ENCODE data around the gene RALGAPA1. TPM values are rescaled to one million over a fixed set of nuclear protein-coding genes. Genes with fewer than 3 reads are reported as not detected.
"Not testable (repeated sequence)": the region's sequence is repeated elsewhere in the genome, so short reads cannot be mapped to it uniquely, and the experiment has no call there.

RALGAPA1 gene
- total and polyA plus RNA-seq, 8 donors, result 6.0 to 482 (median 128) TPM

DNA sequence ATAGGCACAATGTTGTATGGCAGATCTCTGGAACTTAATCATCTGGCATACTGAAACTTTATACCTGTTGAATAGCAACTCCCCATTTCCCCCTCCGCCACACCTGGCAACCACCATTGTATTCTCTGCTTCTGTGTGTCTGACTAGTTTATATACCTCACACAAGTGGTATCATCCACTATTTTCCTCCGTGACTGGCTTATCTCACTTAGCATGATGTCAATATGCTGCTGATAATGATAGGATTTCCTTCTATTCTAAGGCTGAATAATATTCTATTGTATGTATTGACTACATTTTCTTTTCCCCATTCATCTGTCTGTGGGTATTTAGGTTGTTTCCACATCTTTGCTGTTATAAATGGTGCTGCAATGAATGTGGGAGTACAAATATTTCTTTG is 38.5 kb upstream of the RALGAPA1 start:
- Histone ChIP-seq H3K27me3 (no peaks in the 10 kb centered on the region), H3K4me1 (no peaks in the 10 kb centered on the region), H3K36me3 (peaks cover 0 to 82% (median 70%) of the 10 kb centered on the region in 4 donors), H3K27ac (no peak overlapping the region), H3K9me3 (peaks cover 0 to 16% (median 3%) of the 10 kb centered on the region in 4 donors), H3K4me3 (no peak overlapping the region)
- 68 to 78% (median 68%) methylated on average over 2 of the region's 2 CpGs for WGBS, 5 donors
- intact Hi-C loops (cut with DNase I; ENCODE audit: low total_unique reads), result no loop called here
- TF ChIP-seq POLR2A (IDR thresholded peaks at IDR 0.05), result no peak
- DNase-seq, result no peak

DNA sequence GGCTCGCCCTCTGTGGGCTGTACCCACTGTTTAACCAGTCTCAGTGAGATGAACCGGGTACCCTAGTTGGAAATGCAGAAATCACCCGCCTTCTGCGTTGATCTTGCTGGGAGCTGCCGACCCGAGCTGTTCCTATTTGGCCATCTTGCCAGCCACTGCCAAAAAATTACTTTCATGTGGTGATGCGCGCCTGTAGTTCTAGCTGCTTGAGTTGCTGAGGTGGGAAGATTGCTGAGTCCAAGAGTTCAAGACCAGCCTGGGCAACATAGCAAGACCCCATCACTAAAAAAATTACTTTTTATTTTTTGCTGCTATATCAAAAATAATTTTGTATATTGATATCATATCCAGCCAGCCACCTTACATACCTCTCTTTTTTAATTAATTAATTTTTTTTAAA is 35.4 kb upstream of the RALGAPA1 start:
- 96 to 98% (median 98%) methylated on average over 7 to 8 of the region's 8 CpGs for WGBS, 5 donors

DNA sequence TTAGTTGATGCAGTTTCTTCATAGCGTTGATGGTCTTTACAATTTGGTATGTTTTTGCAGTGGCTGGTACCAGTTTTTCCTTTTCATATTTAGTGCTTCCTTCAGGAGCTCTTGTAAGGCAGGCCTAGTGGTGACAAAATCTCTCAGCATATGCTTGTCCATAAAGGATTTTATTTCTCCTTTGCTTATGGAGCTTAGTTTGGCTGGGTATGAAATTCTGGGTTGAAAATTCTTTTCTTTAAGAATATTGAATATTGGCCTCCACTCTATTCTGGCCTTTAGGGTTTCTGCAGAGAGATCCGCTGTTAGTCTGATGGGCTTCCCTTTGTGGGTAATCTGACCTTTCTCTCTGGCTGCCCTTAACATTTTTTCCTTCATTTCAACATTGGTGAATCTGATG is 33.1 kb upstream of the RALGAPA1 start:
- intact Hi-C loops (cut with DNase I; ENCODE audit: low total_unique reads); H3K4me3 ChIP-seq; H3K27me3 ChIP-seq; H3K27ac ChIP-seq; DNase-seq; H3K4me1 ChIP-seq: not testable (repeated sequence)
- 97 to 100% (median 98%) methylated on average over 2 of the region's 2 CpGs for WGBS, 5 donors
- peaks cover 6 to 26% (median 14%) of the 10 kb centered on the region in 4 donors for H3K9me3 ChIP-seq
- H3K36me3 ChIP-seq, result peaks cover 14 to 94% (median 83%) of the 10 kb centered on the region in 4 donors

More for the DNA sequence above, 35.4 kb upstream of the RALGAPA1 start:
- Histone ChIP-seq H3K4me3 (no peak overlapping the region), H3K9me3 (peaks cover 0 to 26% (median 14%) of the 10 kb centered on the region in 4 donors), H3K27me3 (no peaks in the 10 kb centered on the region), H3K4me1 (no peaks in the 10 kb centered on the region), H3K36me3 (peaks cover 6 to 94% (median 78%) of the 10 kb centered on the region in 4 donors), H3K27ac (no peak overlapping the region)
- DNase-seq, result no peak
- TF ChIP-seq POLR2AphosphoS5 (IDR thresholded peaks at IDR 0.05), result no peak
- TF ChIP-seq EP300 (IDR thresholded peaks at IDR 0.05), result no peak
- TF ChIP-seq, protein P1, sequence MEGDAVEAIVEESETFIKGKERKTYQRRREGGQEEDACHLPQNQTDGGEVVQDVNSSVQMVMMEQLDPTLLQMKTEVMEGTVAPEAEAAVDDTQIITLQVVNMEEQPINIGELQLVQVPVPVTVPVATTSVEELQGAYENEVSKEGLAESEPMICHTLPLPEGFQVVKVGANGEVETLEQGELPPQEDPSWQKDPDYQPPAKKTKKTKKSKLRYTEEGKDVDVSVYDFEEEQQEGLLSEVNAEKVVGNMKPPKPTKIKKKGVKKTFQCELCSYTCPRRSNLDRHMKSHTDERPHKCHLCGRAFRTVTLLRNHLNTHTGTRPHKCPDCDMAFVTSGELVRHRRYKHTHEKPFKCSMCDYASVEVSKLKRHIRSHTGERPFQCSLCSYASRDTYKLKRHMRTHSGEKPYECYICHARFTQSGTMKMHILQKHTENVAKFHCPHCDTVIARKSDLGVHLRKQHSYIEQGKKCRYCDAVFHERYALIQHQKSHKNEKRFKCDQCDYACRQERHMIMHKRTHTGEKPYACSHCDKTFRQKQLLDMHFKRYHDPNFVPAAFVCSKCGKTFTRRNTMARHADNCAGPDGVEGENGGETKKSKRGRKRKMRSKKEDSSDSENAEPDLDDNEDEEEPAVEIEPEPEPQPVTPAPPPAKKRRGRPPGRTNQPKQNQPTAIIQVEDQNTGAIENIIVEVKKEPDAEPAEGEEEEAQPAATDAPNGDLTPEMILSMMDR (IDR thresholded peaks at IDR 0.05), result no peak
- no peak for TF ChIP-seq POLR2A (IDR thresholded peaks at IDR 0.05)
- intact Hi-C loops (cut with DNase I; ENCODE audit: low total_unique reads), result no loop called here

DNA sequence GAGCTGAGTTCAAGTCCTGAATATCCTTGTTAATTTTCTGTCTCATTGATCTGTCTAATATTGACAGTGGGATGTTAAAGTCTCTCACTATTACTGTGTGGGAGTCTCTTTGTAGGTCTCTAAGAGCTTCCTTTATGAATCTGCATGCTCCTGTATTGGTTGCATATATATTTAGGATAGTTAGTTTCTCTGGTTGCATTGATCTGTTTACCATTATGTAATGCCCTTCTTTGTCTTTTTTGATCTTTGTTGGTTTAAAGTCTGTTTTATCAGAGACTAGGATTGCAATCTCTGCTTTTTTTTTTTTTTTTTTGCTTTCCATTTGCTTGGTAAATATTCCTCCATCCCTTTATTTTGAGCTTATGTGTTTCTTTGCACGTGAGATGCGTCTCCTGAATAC is 32.6 kb upstream of the RALGAPA1 start:
- peaks cover 14 to 95% (median 85%) of the 10 kb centered on the region in 4 donors for H3K36me3 ChIP-seq
- peaks cover 6 to 26% (median 14%) of the 10 kb centered on the region in 4 donors for H3K9me3 ChIP-seq
- H3K4me3 ChIP-seq; H3K4me1 ChIP-seq; intact Hi-C loops (cut with DNase I; ENCODE audit: low total_unique reads); H3K27me3 ChIP-seq; H3K27ac ChIP-seq; DNase-seq: not testable (repeated sequence)
- WGBS, 5 donors, result 96 to 100% (median 97%) methylated on average over 2 of the region's 2 CpGs

DNA sequence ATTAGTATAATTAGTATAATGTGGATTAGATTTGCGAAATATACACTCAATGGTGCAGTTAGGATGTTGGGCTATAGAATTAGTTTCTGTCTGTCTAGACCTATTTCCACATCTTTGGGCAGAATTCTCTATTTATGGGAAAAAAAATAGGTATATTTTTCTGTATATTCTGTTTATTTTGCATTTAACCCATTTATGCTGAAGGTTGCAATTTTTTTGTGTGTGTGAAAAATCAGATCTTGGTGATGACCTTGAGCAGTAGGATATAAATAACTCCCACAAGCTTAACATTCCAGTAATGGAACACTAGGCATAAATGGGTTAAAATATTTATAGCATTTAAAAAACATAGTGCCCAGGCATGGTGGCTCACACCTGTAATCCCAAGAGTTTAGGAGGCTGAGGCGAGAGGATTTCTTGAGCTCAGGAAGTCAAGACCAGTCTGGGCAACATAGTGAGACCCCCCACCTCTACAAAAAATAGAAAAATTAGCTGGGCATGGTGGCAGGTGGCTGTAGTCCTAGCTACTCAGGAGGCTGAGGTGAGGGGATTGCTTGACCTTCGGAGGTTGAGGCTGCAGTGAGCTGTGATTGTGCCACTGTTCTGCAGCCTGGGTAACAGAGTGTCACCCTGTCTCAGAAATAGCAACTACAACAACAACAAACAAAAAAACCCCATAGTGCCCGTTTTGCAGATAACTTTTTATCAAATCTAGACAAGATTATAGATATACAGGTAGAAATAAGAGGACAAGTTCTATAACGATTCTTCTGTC is 26.3 kb upstream of the RALGAPA1 start:
- intact Hi-C loops (cut with DNase I; ENCODE audit: low total_unique reads), result no loop called here
- 75 to 85% (median 80%) methylated on average over 5 of the region's 5 CpGs for WGBS, 5 donors

More for the DNA sequence above, 26.3 kb upstream of the RALGAPA1 start:
- no peak overlapping the region for H3K4me3 ChIP-seq
- H3K9me3 ChIP-seq, result peaks cover 0 to 6% (median 0%) of the 10 kb centered on the region in 4 donors
- peaks cover 18 to 88% (median 78%) of the 10 kb centered on the region in 4 donors for H3K36me3 ChIP-seq
- no peaks in the 10 kb centered on the region for H3K4me1 ChIP-seq
- TF ChIP-seq POLR2AphosphoS5 (IDR thresholded peaks at IDR 0.05), result no peak
- no peak for TF ChIP-seq EP300 (IDR thresholded peaks at IDR 0.05)
- TF ChIP-seq, protein P1 (IDR thresholded peaks at IDR 0.05), result no peak
- no peak for TF ChIP-seq POLR2A (IDR thresholded peaks at IDR 0.05)
- no peaks in the 10 kb centered on the region for H3K27me3 ChIP-seq
- H3K27ac ChIP-seq, result no peak overlapping the region
- DNase-seq, result no peak

Measured in stomach (tissue), 9 donors.